DND-41 (cell line): ENCODE data around the gene ATP6V0E1.

Experiments used
- ATAC-seq: fragments of 200-7000 bp; cut with Tn5 transposase; 3 replicates; pipeline ENCODE4 v1.9.1; 2021; ENCODE audit warnings: low read depth; ENCODE audit not compliant: insufficient read depth
- DNase-seq: peaks from one replicate; pipeline ENCODE4 v3.0.0-alpha.2; 2020
- H2AFZ ChIP-seq: 2 replicates; pipeline ENCODE4 v1.6.0; 2012; ENCODE audit warnings: low read depth, low read length
- H3K27ac ChIP-seq: 2 replicates; pipeline ENCODE4 v1.5.1; 2012; ENCODE audit warnings: low read length, inconsistent platforms
- H3K27me3 ChIP-seq: fragments of 200-600 bp; sonication (generic); 2 replicates; pipeline ENCODE4 v1.6.0; 2012; ENCODE audit warnings: low read length, mild to moderate bottlenecking, inconsistent platforms; ENCODE audit not compliant: insufficient read depth, poor library complexity
- H3K36me3 ChIP-seq: 2 replicates; pipeline ENCODE4 v1.5.1; 2012; ENCODE audit warnings: low read length, inconsistent platforms; ENCODE audit not compliant: insufficient read depth
- H3K4me1 ChIP-seq: 2 replicates; pipeline ENCODE4 v1.5.1; 2012; ENCODE audit warnings: mild to moderate bottlenecking, low read length; ENCODE audit not compliant: insufficient read depth
- H3K4me2 ChIP-seq: 2 replicates; pipeline ENCODE4 v1.6.0; 2012; ENCODE audit warnings: mild to moderate bottlenecking, moderate library complexity, low read length, inconsistent platforms; ENCODE audit not compliant: insufficient read depth
- H3K4me3 ChIP-seq, 2 experiments: fragments of 200-600 bp in 1 of 2; shearing (Covaris generic) in 1 of 2; 2 replicates each; pipeline ENCODE4 v1.5.1; 2012 to 2016; ENCODE audit warnings: inconsistent platforms in 2 of 2, low read length in 2 of 2, mild to moderate bottlenecking in 2 of 2, low read depth in 1 of 2, moderate library complexity in 1 of 2
- H3K79me2 ChIP-seq: 2 replicates; pipeline ENCODE4 v1.6.0; 2012; ENCODE audit warnings: low read length, inconsistent platforms; ENCODE audit not compliant: insufficient read depth
- H3K9ac ChIP-seq: 2 replicates; pipeline ENCODE4 v1.6.0; 2012; ENCODE audit warnings: low read depth, mild to moderate bottlenecking, inconsistent platforms, low read length, moderate library complexity
- H3K9me3 ChIP-seq: 2 replicates; pipeline ENCODE4 v1.5.1; 2012; ENCODE audit warnings: low read length, moderate library complexity, mild to moderate bottlenecking, inconsistent platforms; ENCODE audit not compliant: insufficient read depth, severe bottlenecking
- H4K20me1 ChIP-seq: 2 replicates; pipeline ENCODE4 v1.6.0; 2012; ENCODE audit warnings: low read length; ENCODE audit not compliant: insufficient read depth
- CTCF ChIP-seq: IDR thresholded peaks from 2 replicates; pipeline ENCODE4 v1.5.1; 2012; ENCODE audit warnings: borderline replicate concordance, low read length, moderate library complexity, mild to moderate bottlenecking; ENCODE audit not compliant: poor library complexity, severe bottlenecking; ENCODE audit errors: extremely low read depth
- EZH2 ChIP-seq: IDR thresholded peaks from 3 replicates; pipeline ENCODE4 v1.6.1; 2012; ENCODE audit warnings: borderline replicate concordance, low read depth, mild to moderate bottlenecking, moderate library complexity, low read length, inconsistent platforms; ENCODE audit not compliant: severe bottlenecking

The ATP6V0E1 gene

GRCh38 chr5:172984244-172984953 lies 828 bp downstream of the ATP6V0E1 start:
- H3K9ac ChIP-seq = peak overlapping the region; percentile 90
- peak overlapping the region; percentile 69 to 85 for H3K4me3 ChIP-seq
- DNase-seq (peak; percentile 75), ATAC-seq (peak; percentile 67)
- H3K4me1 ChIP-seq = peaks cover 41% of the 10 kb centered on the region
- peak overlapping the region; percentile 91 for H3K27ac ChIP-seq
- H2AFZ ChIP-seq = peak overlapping the region; percentile 92
- peaks cover 21% of the 10 kb centered on the region for H4K20me1 ChIP-seq
- H3K27me3 ChIP-seq = no peaks in the 10 kb centered on the region
- H3K9me3 ChIP-seq = no peaks in the 10 kb centered on the region
- peaks cover 33% of the 10 kb centered on the region for H3K36me3 ChIP-seq
- H3K4me2 ChIP-seq = peak overlapping the region; percentile 87
- TF ChIP-seq EZH2 (no peak), CTCF (peak; percentile 63)
- H3K79me2 ChIP-seq = peaks cover 58% of the 10 kb centered on the region

- peaks cover 44% of the 10 kb centered on the region for H3K4me1 ChIP-seq
- ATAC-seq = no peak
- H3K4me3 ChIP-seq = peak overlapping the region in 1 of 2 experiments; percentile 39; a peak in 2 of 4 replicates
- peaks cover 40% of the 10 kb centered on the region for H3K36me3 ChIP-seq
- no peaks in the 10 kb centered on the region for H3K27me3 ChIP-seq
- peaks cover 26% of the 10 kb centered on the region for H4K20me1 ChIP-seq
- no peaks in the 10 kb centered on the region for H3K9me3 ChIP-seq
- H3K27ac ChIP-seq = no peak overlapping the region
- no peak for DNase-seq
- no peak overlapping the region for H2AFZ ChIP-seq
- H3K4me2 ChIP-seq = peak overlapping the region; percentile 87
- H3K9ac ChIP-seq = peak overlapping the region; percentile 20; the same call in 1 of the 2 replicates
- no peak for TF ChIP-seq EZH2
- no peak for TF ChIP-seq CTCF
- H3K79me2 ChIP-seq = peaks cover 69% of the 10 kb centered on the region
Measured at GRCh38 chr5:172985596-172985995, 2.0 kb downstream of the ATP6V0E1 start.

- ATAC-seq (no peak), DNase-seq (no peak)
- Histone ChIP-seq H3K9ac (no peak overlapping the region), H3K27ac (no peak overlapping the region), H2AFZ (no peak overlapping the region), H3K27me3 (no peaks in the 10 kb centered on the region), H3K36me3 (peaks cover 52% of the 10 kb centered on the region), H4K20me1 (peaks cover 42% of the 10 kb centered on the region), H3K79me2 (peaks cover 93% of the 10 kb centered on the region), H3K9me3 (no peaks in the 10 kb centered on the region), H3K4me3 (no peak overlapping the region), H3K4me1 (peaks cover 36% of the 10 kb centered on the region), H3K4me2 (no peak overlapping the region)
- TF ChIP-seq EZH2 = no peak
- TF ChIP-seq CTCF = no peak
Measured at GRCh38 chr5:172988276-172988675, 4.7 kb downstream of the ATP6V0E1 start.
